Stimulated activated effector memory CD8-positive, alpha-beta T cell treated with anti-CD3 and anti-CD28 coated beads, Interleukin-12 subunit alpha, Interleukin-12 subunit beta, amount 100 ng/mL, for 72 hours (primary cell): Measurements from ENCODE around the gene SIDT2.

ENCODE experiments used
- ATAC-seq: fragments of 150-1000 bp; cut with Tn5 transposase; 2 replicates; pipeline ENCODE4 v1.10.0; 2021
- DNase-seq, 2 donors: peaks; one replicate each; pipeline ENCODE4 v3.0.0; 2021 to 2022; ENCODE audit warnings: low spot score in 2 of 2
- H3K27ac Mint-ChIP-seq: one replicate; pipeline ENCODE4 v1.8.0; 2022; ENCODE audit warnings: mild to moderate bottlenecking, mixed read lengths
- H3K36me3 Mint-ChIP-seq: one replicate; pipeline ENCODE4 v1.8.0; 2022; ENCODE audit warnings: mild to moderate bottlenecking, mixed read lengths
- H3K4me1 Mint-ChIP-seq: one replicate; pipeline ENCODE4 v1.8.0; 2022; ENCODE audit warnings: mixed read lengths
- H3K4me3 Mint-ChIP-seq: one replicate; pipeline ENCODE4 v1.8.0; 2022; ENCODE audit warnings: mild to moderate bottlenecking, mixed read lengths
- H3K9me3 Mint-ChIP-seq: one replicate; pipeline ENCODE4 v1.8.0; 2022; ENCODE audit warnings: mixed read lengths

SIDT2 gene

GRCh38 chr11:117217141-117218084 lies 38.9 kb downstream of the SIDT2 start:
- H3K27ac Mint-ChIP-seq: peak overlapping the region; percentile 89
- H3K36me3 Mint-ChIP-seq: peaks cover 97% of the 10 kb centered on the region
- H3K9me3 Mint-ChIP-seq: no peaks in the 10 kb centered on the region
- DNase-seq: no peak
- peaks cover 26% of the 10 kb centered on the region for H3K4me1 Mint-ChIP-seq
- ATAC-seq: no peak
- no peak overlapping the region for H3K4me3 Mint-ChIP-seq

- Mint-ChIP-seq H3K4me1 (peaks cover 26% of the 10 kb centered on the region), H3K36me3 (peaks cover 97% of the 10 kb centered on the region), H3K4me3 (no peak overlapping the region), H3K27ac (peak overlapping the region; percentile 89), H3K9me3 (no peaks in the 10 kb centered on the region)
- ATAC-seq (no peak), DNase-seq (no peak)
Measured at GRCh38 chr11:117218133-117218915, 39.8 kb downstream of the SIDT2 start.

DNA sequence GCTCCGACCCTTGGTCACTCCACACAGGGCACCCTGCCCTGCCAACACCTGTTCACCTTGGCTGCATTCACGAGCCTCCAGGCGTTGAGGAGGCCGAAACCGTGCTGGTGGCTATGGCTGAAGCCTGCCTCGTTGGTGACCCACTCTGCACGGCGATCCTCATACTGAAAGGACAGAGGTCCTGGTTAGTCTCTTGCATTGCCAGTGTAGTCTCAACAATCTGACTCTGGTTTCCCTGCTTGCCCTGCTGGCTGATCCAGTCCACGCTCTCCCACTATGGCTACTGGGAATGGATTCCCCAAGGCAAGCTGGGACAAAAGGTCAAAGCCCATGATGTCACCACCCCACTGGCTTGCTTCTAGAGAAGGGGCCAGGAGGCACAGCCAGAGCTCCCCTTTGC lies 40.5 kb downstream of the SIDT2 start:
- Mint-ChIP-seq H3K4me3 (no peak overlapping the region), H3K27ac (peak overlapping the region; percentile 89), H3K9me3 (no peaks in the 10 kb centered on the region), H3K4me1 (peaks cover 26% of the 10 kb centered on the region), H3K36me3 (peaks cover 95% of the 10 kb centered on the region)
- ATAC-seq (no peak), DNase-seq (no peak)

- no peaks in the 10 kb centered on the region for H3K9me3 Mint-ChIP-seq
- peaks cover 95% of the 10 kb centered on the region for H3K36me3 Mint-ChIP-seq
- DNase-seq (no peak), ATAC-seq (no peak)
- peak overlapping the region; percentile 89 for H3K27ac Mint-ChIP-seq
- H3K4me3 Mint-ChIP-seq: no peak overlapping the region
- peaks cover 21% of the 10 kb centered on the region for H3K4me1 Mint-ChIP-seq
Measured at GRCh38 chr11:117219455-117219854, 40.9 kb downstream of the SIDT2 start.

- DNase-seq (no peak), ATAC-seq (no peak)
- Mint-ChIP-seq H3K4me3 (no peak overlapping the region), H3K36me3 (peaks cover 95% of the 10 kb centered on the region), H3K27ac (peak overlapping the region; percentile 75), H3K9me3 (no peaks in the 10 kb centered on the region), H3K4me1 (peaks cover 18% of the 10 kb centered on the region)
Measured at GRCh38 chr11:117219995-117220394, 41.5 kb downstream of the SIDT2 start.

DNA sequence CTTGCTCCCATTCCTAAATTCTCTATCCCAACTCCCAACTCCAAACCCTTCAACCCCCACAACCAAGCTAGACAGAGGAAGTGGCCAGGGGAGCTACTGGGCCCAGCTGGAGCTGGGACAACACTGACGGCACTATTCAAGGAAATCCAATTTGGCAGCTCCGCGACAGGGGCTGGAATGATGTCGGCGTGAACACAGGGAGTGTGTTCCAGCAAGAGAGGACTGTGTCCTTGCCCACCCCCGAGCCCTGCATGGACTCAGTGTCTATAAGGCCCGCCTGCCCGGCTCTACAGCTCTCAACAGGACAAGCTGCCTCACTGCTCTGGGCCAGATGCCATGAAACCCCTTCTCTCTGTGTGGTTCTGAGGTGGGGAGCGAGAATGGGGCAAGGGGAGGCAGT lies 42.0 kb downstream of the SIDT2 start:
- ATAC-seq (no peak), DNase-seq (no peak)
- peak overlapping the region; percentile 75 for H3K27ac Mint-ChIP-seq
- peaks cover 95% of the 10 kb centered on the region for H3K36me3 Mint-ChIP-seq
- H3K4me3 Mint-ChIP-seq: no peak overlapping the region
- H3K4me1 Mint-ChIP-seq: peaks cover 24% of the 10 kb centered on the region
- no peaks in the 10 kb centered on the region for H3K9me3 Mint-ChIP-seq

DNA sequence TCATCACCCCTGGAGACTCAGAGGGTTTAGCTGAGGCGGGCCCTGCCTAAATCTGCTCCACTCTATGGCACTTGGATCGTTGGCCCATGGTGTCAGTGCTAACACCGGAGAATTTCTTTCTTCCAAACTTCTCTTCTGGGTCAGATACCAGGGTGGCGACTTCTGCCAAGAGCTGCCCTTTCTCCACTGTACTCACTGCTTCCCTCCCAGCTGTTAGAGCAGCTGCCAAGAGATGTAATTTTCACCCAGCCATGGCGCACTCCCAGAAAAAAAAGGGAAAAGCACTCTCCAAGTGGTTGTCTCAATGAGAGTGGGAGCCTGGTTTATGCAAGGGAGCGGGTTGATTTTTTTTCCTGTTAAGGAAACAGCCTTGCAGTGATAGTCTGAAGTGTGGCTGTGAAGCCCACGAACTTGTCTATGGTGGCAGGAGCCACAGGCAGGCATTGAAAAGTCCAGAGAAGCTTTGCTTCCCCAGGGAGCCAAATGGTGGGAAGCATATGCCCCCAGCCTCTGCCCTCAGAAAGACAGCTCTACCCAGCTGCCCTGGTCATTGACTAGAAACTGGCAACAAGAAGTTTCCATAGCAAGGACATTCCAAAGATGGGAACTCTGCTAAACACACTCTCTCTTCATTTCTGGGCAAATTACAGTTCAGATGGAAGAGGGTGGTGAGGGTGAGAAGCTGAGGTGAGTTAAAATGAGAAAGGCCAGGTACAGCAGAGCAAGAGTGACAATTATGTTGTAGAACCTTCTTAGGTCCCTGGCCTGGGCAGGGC lies 42.6 kb downstream of the SIDT2 start:
- DNase-seq (no peak), ATAC-seq (no peak)
- H3K4me1 Mint-ChIP-seq: peaks cover 25% of the 10 kb centered on the region
- no peak overlapping the region for H3K4me3 Mint-ChIP-seq
- peaks cover 95% of the 10 kb centered on the region for H3K36me3 Mint-ChIP-seq
- no peaks in the 10 kb centered on the region for H3K9me3 Mint-ChIP-seq
- peak overlapping the region; percentile 75 for H3K27ac Mint-ChIP-seq

DNA sequence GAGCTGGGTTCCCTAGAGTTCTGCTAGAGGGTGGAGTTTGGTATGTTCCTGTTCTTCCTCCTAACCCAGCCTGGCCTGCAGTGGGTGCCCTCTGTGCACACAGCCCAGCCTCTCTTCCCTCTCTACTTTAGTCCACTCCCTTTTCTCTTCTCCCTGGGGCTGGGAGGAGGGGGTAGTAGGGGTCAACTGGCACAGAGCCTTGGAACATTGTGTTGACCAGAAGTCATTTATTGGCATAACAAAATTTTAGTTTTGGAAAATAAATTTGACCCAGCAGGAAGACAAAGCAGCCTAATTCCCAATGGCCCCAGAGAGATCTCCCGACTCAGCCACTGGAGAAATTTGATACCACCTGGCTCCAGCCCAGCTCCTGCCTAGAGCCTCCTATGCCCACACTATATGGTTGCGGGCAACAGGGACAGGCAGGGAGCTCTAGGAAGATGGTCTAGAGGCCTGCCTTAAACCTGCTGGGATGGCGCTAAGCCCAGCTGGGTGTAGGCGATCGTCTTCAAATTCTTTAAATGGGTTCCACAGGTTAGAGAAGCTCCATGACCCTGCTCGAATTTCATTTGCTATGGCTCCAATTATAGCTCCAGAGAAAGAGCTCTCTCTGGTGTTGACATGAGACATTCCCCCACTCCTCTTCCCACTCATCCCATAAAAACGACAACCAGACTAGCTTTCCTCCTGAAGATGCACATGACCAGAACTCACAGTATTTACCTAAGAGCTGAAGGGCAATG lies 43.4 kb downstream of the SIDT2 start:
- peaks cover 95% of the 10 kb centered on the region for H3K36me3 Mint-ChIP-seq
- ATAC-seq (no peak), DNase-seq (no peak)
- H3K9me3 Mint-ChIP-seq: no peaks in the 10 kb centered on the region
- H3K4me3 Mint-ChIP-seq: no peak overlapping the region
- H3K4me1 Mint-ChIP-seq: peaks cover 28% of the 10 kb centered on the region
- H3K27ac Mint-ChIP-seq: peak overlapping the region; percentile 72

- peak overlapping the region; percentile 72 for H3K27ac Mint-ChIP-seq
- H3K4me3 Mint-ChIP-seq: no peak overlapping the region
- ATAC-seq (no peak), DNase-seq (no peak)
- H3K4me1 Mint-ChIP-seq: peaks cover 29% of the 10 kb centered on the region
- H3K9me3 Mint-ChIP-seq: no peaks in the 10 kb centered on the region
- peaks cover 95% of the 10 kb centered on the region for H3K36me3 Mint-ChIP-seq
Measured at GRCh38 chr11:117222991-117223740, 44.6 kb downstream of the SIDT2 start.

DNA sequence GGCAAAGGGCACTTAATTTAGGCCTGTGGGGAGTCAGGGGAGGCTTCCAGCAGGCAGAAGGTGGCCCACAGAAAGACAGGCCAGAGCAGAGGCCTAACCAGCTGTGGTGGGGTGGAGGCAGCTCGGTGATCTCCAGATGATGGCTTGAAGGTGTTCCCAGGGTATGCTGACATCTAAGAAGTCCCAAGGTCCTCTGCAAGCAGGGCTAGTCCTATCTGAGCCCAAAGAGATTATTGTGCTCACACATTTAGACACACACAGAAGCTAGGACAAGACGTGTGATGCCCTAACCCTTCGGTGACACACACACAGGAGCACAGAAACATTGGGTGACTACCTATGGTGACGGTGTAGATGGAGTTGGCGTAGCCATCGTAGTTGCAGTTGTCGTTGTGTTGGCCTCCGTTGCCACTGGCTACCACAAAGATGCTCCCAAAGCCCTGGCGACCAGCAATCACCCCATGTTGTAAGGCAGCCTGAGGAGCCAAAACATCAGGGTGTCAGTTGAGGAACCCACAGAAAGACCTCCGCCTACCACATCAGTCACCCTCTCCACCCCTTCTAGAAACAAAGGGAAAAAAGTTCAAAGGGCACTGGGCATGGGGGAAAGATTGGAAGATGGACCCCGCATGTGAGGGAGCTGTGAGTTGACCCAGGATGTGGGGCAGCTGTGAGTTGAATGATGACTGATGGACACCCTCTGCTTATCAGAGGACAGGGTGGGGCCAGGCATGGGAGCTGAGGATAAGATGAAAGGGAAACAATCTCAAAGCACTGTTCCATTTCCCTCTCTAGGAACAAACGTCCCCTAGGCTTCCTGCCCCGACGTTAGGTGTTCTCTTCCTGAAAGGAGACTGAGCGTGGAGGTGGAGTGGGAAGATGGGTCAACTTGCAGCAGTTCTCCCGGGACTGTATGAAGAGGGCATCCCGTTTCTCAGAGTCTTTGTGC lies 45.5 kb downstream of the SIDT2 start:
- DNase-seq (no peak), ATAC-seq (no peak)
- no peaks in the 10 kb centered on the region for H3K9me3 Mint-ChIP-seq
- no peak overlapping the region for H3K4me3 Mint-ChIP-seq
- peaks cover 95% of the 10 kb centered on the region for H3K36me3 Mint-ChIP-seq
- peak overlapping the region; percentile 43 for H3K27ac Mint-ChIP-seq
- H3K4me1 Mint-ChIP-seq: peaks cover 37% of the 10 kb centered on the region

GRCh38 chr11:117225553-117226170 lies 47.1 kb downstream of the SIDT2 start:
- no peak overlapping the region for H3K4me3 Mint-ChIP-seq
- DNase-seq (no peak), ATAC-seq (no peak)
- H3K36me3 Mint-ChIP-seq: peaks cover 98% of the 10 kb centered on the region
- no peaks in the 10 kb centered on the region for H3K9me3 Mint-ChIP-seq
- H3K4me1 Mint-ChIP-seq: peaks cover 47% of the 10 kb centered on the region
- no peak overlapping the region for H3K27ac Mint-ChIP-seq

DNA sequence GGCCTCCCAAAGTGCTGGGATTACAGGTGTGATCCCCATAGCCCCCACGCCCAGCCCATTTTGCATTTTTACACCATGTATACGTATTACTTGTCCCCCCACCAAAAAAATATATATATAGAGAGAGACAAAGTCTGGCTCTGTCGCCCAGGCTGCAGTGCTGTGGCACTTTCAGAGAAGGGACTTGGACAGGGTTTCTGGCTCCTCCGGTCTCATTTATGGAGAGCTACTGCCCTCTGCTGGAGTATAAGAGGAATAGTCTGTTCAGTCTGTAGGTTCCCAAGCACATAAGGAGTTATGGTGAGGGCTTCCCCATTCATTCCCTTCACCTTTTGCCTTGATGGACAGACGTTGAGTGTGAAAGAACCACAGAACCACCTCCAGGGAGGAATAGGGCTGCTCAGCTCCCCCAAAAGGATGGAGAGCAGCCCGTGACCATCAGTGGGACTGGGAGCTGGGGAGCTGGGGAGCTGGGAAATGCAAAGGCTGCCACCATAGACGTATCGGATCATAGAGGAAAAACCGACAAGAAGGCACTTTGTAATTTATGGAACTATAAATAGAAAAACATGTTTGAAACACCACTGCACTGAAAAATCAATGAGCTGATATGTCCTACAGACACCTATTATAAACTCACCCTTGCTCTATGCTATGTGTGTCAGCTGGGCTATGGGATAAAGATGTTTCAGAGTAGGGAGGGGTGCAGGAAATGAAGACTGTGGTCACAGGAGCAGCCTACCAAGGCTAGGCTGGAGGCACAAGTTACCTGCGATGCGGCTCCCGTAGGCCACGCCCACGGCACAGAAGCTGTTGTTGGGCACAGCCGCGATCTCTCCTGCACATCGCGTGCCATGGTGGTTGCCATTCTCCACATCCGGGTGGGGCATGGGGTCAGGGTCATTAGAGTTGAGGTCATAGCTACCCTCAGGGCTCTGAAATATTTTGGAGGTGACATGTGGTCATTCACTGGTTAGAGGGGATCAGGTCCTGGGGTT lies 48.1 kb downstream of the SIDT2 start:
- peak overlapping the region; percentile 48 for H3K27ac Mint-ChIP-seq
- H3K4me1 Mint-ChIP-seq: peaks cover 58% of the 10 kb centered on the region
- H3K9me3 Mint-ChIP-seq: no peaks in the 10 kb centered on the region
- DNase-seq (peak in 1 of 2 donors; percentile 64), ATAC-seq (peak; percentile 62)
- H3K36me3 Mint-ChIP-seq: peaks cover 98% of the 10 kb centered on the region
- no peak overlapping the region for H3K4me3 Mint-ChIP-seq
